ENCODE results near the gene PTPRG.

PTPRG gene

GRCh38 chr3:62134061-62134496, 572.7 kb downstream of the PTPRG start:
- TF ChIP-seq CTCF (IDR thresholded peaks at IDR 0.05): no peak
- Histone ChIP-seq H3K27ac (peak overlapping the region; percentile 42 to 50), H3K4me3 (no peak overlapping the region)
- DNase-seq (ENCODE audit: low spot score): no peak

GRCh38 chr3:62135741-62136140, 574.4 kb downstream of the PTPRG start:
- Histone ChIP-seq H3K27ac (peak overlapping the region in 1 of 2 donors; percentile 4), H3K4me3 (no peak overlapping the region)
- TF ChIP-seq CTCF (IDR thresholded peaks at IDR 0.05): no peak
- DNase-seq (ENCODE audit: low spot score): no peak

DNA sequence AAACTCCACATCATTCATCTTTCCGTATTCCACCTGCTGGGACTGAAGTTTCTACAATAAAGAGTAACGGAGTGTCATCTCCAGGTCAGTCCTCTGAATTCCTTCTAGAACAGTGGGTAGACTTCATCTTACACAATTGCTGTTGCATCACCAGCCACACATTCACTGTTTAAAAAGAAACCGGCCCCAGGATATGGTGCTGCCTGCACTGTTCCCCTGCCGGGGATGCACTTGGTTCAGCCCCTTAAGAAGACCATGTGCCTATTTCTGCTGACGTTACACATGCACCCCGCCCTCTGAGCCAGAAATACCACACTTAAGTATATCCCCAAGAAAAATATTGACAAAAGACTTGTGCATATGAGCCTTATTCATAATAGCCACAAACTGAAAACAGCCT, 578.6 kb downstream of the PTPRG start:
- peak overlapping the region; percentile 46 to 83 for H3K27ac ChIP-seq
- peak overlapping the region; percentile 15 for H3K4me3 ChIP-seq
- no peak for TF ChIP-seq CTCF (IDR thresholded peaks at IDR 0.05)
- DNase-seq (ENCODE audit: low spot score): no peak

DNA sequence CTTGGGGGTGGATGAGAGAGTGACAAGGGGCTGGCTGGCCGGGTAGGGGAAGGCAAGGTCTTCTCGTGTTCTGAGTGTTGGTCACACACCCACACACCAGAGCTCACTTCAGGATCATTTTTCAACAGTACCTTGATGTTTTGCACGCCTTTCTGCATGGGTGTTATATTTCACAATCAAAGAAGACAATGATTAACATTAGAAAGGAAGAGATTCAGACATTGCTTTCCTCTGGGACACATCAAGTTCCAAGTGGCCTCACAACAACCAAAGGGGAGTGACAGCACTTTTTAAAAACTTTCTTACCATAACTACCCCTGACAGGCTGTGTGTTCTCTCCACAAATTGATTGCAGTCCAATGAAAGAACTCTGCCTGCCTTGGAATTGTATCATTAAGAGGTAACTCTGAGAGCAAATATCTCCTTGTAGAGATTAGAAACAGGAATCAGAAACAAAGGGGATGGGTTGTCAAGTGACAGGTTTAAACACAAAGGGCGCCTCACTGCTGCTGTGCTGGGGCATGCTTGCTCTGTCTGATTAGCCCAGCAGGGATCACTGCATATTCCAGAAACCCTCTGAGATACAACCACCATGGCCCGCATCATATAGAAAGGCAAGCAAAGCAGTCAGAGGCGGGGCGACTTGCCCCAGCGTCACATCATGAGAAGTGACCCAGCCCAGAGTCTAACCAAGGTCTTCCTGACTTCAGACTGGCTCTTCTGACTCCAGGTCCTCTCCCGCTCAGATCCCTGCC, 581.1 kb downstream of the PTPRG start:
- no peak overlapping the region for H3K4me3 ChIP-seq
- no peak for TF ChIP-seq CTCF (IDR thresholded peaks at IDR 0.05)
- DNase-seq (ENCODE audit: low spot score): no peak
- H3K27ac ChIP-seq: peak overlapping the region; percentile 2 to 60

- H3K4me3 ChIP-seq: no peak overlapping the region
- TF ChIP-seq CTCF (IDR thresholded peaks at IDR 0.05): no peak
- peak overlapping the region in 1 of 2 donors; percentile 43 for H3K27ac ChIP-seq
- DNase-seq (ENCODE audit: low spot score): no peak
These were observed 582.6 kb downstream of the PTPRG start for GRCh38 chr3:62143843-62144450.

DNA sequence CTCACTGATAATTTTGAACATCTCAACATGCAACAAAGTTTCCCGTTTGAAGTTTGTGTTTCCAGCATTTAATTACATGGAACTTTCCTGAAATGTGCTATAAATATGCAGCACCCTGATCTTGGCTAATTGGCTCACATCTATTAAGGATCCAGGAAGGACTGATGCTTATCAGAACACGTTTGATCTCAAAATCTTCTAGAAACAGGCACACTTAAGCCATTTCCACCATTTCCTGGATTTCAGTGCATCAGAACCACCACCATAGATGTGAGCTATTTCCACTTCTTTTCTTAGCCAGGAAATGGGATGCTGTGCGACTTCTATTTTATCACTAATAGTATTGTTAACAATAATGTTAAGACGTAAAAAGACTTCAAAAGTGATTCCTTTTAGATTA, 583.1 kb downstream of the PTPRG start:
- no peak for TF ChIP-seq CTCF (IDR thresholded peaks at IDR 0.05)
- no peak for DNase-seq (ENCODE audit: low spot score)
- Histone ChIP-seq H3K27ac (peak overlapping the region in 1 of 2 donors; percentile 43), H3K4me3 (no peak overlapping the region)

All from coronary artery (tissue), 2 donors.